Endothelial cell of umbilical vein (primary cell): ENCODE results near the gene TET1. TPM values are rescaled to one million over a fixed set of nuclear protein-coding genes. Genes with fewer than 3 reads are reported as not detected.

Experiments
- BruUV-seq: library from RNA; stranded (reverse); fragments of 400-500 nt; replicated peaks from 2 replicates; lab custom pipeline; 2021; lab: Mats Ljungman, UMichigan
- CTCF ChIA-PET: fragments of 300-600, 350-600 bp; sonication (Branson Sonifier 250); formaldehyde crosslinking; loops from one replicate; lab custom pipeline; 2021; ENCODE audit warnings: antibody characterized with exemption, inconsistent platforms; lab: Charles Lee
- POLR2A ChIA-PET: fragments of 300-600, 350-600 bp; sonication (Branson Sonifier 250); formaldehyde crosslinking; loops from one replicate; lab custom pipeline; 2021; ENCODE audit warnings: antibody characterized with exemption, inconsistent platforms; lab: Charles Lee
- DNase-seq: peaks from one replicate; pipeline ENCODE4 v3.0.0-alpha.2; 2011; ENCODE audit warnings: low read depth, low spot score
- FAIRE-seq: peaks from 2 replicates; lab custom pipeline; 2011; peaks lifted over from hg19 to GRCh38; lab: Jason Lieb, UNC
- H2AFZ ChIP-seq: 2 replicates; pipeline ENCODE4 v1.6.0; 2012; ENCODE audit warnings: low read depth, low read length, control low read depth, inconsistent platforms
- H3K27ac ChIP-seq: 2 replicates; pipeline ENCODE4 v1.5.1; 2011; ENCODE audit warnings: low read depth, mild to moderate bottlenecking, control low read depth, low read length, moderate library complexity; ENCODE audit not compliant: insufficient read depth
- H3K27me3 ChIP-seq, 2 experiments: 2 replicates each; pipeline versions ENCODE4 v1.6.0 to v1.6.1; 2011; ENCODE audit warnings: low read length in 2 of 2, mixed read lengths in 1 of 2; ENCODE audit not compliant: control insufficient read depth in 2 of 2, insufficient read depth in 2 of 2
- H3K36me3 ChIP-seq, 2 experiments: 2 replicates in 1 of 2; 3 replicates in 1 of 2; pipeline ENCODE4 v1.5.1; 2011; ENCODE audit warnings: low read length in 2 of 2, mild to moderate bottlenecking in 1 of 2, moderate library complexity in 1 of 2; ENCODE audit not compliant: control insufficient read depth in 2 of 2, insufficient read depth in 2 of 2; ENCODE audit errors: extremely low read depth in 1 of 2
- H3K4me1 ChIP-seq: 3 replicates; pipeline ENCODE4 v1.5.1; 2011; ENCODE audit warnings: mild to moderate bottlenecking, low read length; ENCODE audit not compliant: control insufficient read depth, insufficient read depth; ENCODE audit errors: extremely low read depth
- H3K4me2 ChIP-seq: 2 replicates; pipeline ENCODE4 v1.6.1; 2011; ENCODE audit warnings: low read length, control low read depth, mixed read lengths; ENCODE audit not compliant: insufficient read depth
- H3K4me3 ChIP-seq, 3 experiments: fragments of 200-600 bp in 1 of 3; sonication (generic), shearing (Covaris generic) in 1 of 3; replicated peaks in 1 of 3; 2 replicates each; pipeline ENCODE4 v1.5.1; 2011 to 2016; ENCODE audit warnings: control low read depth in 3 of 3, low read length in 3 of 3, mild to moderate bottlenecking in 2 of 3, inconsistent platforms in 1 of 3, low read depth in 1 of 3, moderate library complexity in 1 of 3; ENCODE audit not compliant: insufficient read depth in 1 of 3
- H3K79me2 ChIP-seq: 2 replicates; pipeline ENCODE4 v1.6.0; 2012; ENCODE audit warnings: low read length, inconsistent platforms; ENCODE audit not compliant: control insufficient read depth, insufficient read depth
- H3K9ac ChIP-seq: replicated peaks from 2 replicates; pipeline ENCODE3; 2011; ENCODE audit warnings: low read length, control low read depth; ENCODE audit not compliant: insufficient read depth; ENCODE audit errors: extremely low read depth
- H3K9me1 ChIP-seq: replicated peaks from 3 replicates; pipeline ENCODE4 v1.6.0; 2011; ENCODE audit warnings: mild to moderate bottlenecking, low read length; ENCODE audit not compliant: control insufficient read depth, insufficient read depth; ENCODE audit errors: extremely low read depth
- H3K9me3 ChIP-seq: replicated peaks from 2 replicates; pipeline ENCODE4 v1.5.1; 2012; ENCODE audit warnings: low read length, inconsistent platforms; ENCODE audit not compliant: control insufficient read depth, insufficient read depth
- H4K20me1 ChIP-seq: replicated peaks from 2 replicates; pipeline ENCODE3; 2011; ENCODE audit warnings: mild to moderate bottlenecking, low read length; ENCODE audit not compliant: control insufficient read depth, insufficient read depth; ENCODE audit errors: extremely low read depth
- CTCF ChIP-seq, 2 donors: IDR thresholded peaks; 1 replicate in 1 of 2; 2 replicates in 1 of 2; pipeline ENCODE4 v1.5.1; 2011; ENCODE audit warnings: low read length in 2 of 2, mild to moderate bottlenecking in 2 of 2, moderate library complexity in 2 of 2, control low read depth in 1 of 2, inconsistent platforms in 1 of 2, low read depth in 1 of 2; ENCODE audit not compliant: insufficient read depth in 1 of 2; ENCODE audit errors: extremely low read depth in 1 of 2
- EZH2 ChIP-seq: IDR thresholded peaks from 2 replicates; pipeline ENCODE4 v1.6.1; 2012; ENCODE audit warnings: borderline replicate concordance, low read depth, mild to moderate bottlenecking, moderate library complexity, low read length, inconsistent platforms; ENCODE audit not compliant: severe bottlenecking
- FOS ChIP-seq: IDR thresholded peaks from 2 replicates; pipeline ENCODE4 v1.6.1; 2011; ENCODE audit warnings: mild to moderate bottlenecking, low read length, moderate library complexity, borderline replicate concordance; ENCODE audit not compliant: insufficient read depth
- GATA2 ChIP-seq: IDR thresholded peaks from 2 replicates; pipeline ENCODE4 v1.7.0; 2011; ENCODE audit warnings: low read depth, mild to moderate bottlenecking, moderate library complexity, mixed read lengths, low read length; ENCODE audit not compliant: insufficient read length, insufficient read depth
- JUN ChIP-seq: IDR thresholded peaks from 2 replicates; pipeline ENCODE4 v1.6.1; 2011; ENCODE audit warnings: borderline replicate concordance, low read depth; ENCODE audit not compliant: insufficient read length, insufficient read depth
- MAX ChIP-seq: IDR thresholded peaks from 2 replicates; pipeline ENCODE4 v1.6.1; 2011; ENCODE audit not compliant: insufficient read depth, insufficient read length
- MYC ChIP-seq: IDR thresholded peaks from one replicate; pipeline ENCODE4 v1.6.1; 2011; ENCODE audit warnings: mild to moderate bottlenecking, low read depth, low read length
- POLR2A ChIP-seq: IDR thresholded peaks from 2 replicates; pipeline ENCODE4 v1.6.1; 2012; ENCODE audit warnings: low read depth, mild to moderate bottlenecking, control low read depth, low read length
- POLR2AphosphoS5 ChIP-seq: IDR thresholded peaks from 2 replicates; pipeline ENCODE4 v1.6.1; 2012; ENCODE audit warnings: low read depth, mild to moderate bottlenecking, control low read depth, low read length, moderate library complexity; ENCODE audit not compliant: insufficient read depth
- dilution Hi-C: fragments of 300-500 bp; cut with MboI; formaldehyde crosslinking; loops from one replicate; pipeline ENCODE4 v1.15.0; 2019; ENCODE audit warnings: low sequenced_read_pairs; ENCODE audit not compliant: extremely low pct_ligation_motif_present
- intact Hi-C: fragments of 100-400 bp; cut with micrococcal nuclease; formaldehyde crosslinking; loops from one replicate; pipeline ENCODE4 v1.10.0; 2022
- polyA plus RNA-seq, 4 experiments: library from polyadenylated mRNA; depleted of rRNA in 3 of 4; stranded (reverse) in 3 of 4; unstranded in 1 of 4; fragments of >200 nt; gene quantifications; 2 replicates each; pipeline versions ENCODE4 v1.2.1 to v1.2.3, GENCODE V29; 2011 to 2012; ENCODE audit warnings: missing spikeins in 1 of 4
- total RNA-seq: library from RNA; stranded (reverse); gene quantifications from 2 replicates; pipeline ENCODE4 v1.2.3, GENCODE V29; 2021

Gene TET1
- total and polyA plus RNA-seq, 2 donors (not counting 3 experiments of a cell fraction or from before 2014, with no cell fraction given): 0.23 to 1.5 TPM

GRCh38 chr10:68725016-68725415 lies 164.9 kb downstream of the TET1 start:
- TF ChIP-seq JUN: no peak
- no peak for TF ChIP-seq EZH2
- TF ChIP-seq CTCF (IDR thresholded peaks at IDR 0.05; ENCODE audit: extremely low read depth in 1 of 2, insufficient read depth in 1 of 2, low read depth in 1 of 2, low read length in 2 of 2): no peak
- TF ChIP-seq MAX: no peak
- no peak for TF ChIP-seq POLR2AphosphoS5
- TF ChIP-seq MYC: no peak
- TF ChIP-seq POLR2A: no peak
- no peak for TF ChIP-seq GATA2
- no peak for TF ChIP-seq FOS
- Histone ChIP-seq H3K9me1 (no peaks in the 10 kb centered on the region), H3K4me1 (peaks cover 10% of the 10 kb centered on the region), H4K20me1 (no peaks in the 10 kb centered on the region), H3K27me3 (no peaks in the 10 kb centered on the region), H3K79me2 (peaks cover 61% of the 10 kb centered on the region), H3K9me3 (no peaks in the 10 kb centered on the region), H3K4me2 (no peak overlapping the region), H3K9ac (no peak overlapping the region), H3K27ac (no peak overlapping the region), H3K4me3 (no peak overlapping the region), H2AFZ (no peak overlapping the region), H3K36me3 (peaks cover 6 to 13% of the 10 kb centered on the region in 2 experiments)
- BruUV-seq: no TSS peak
- ChIA-PET POLR2A (no interaction called here), CTCF (interaction anchor here (1.6 kb wide), 1 partner anchor 174 kb away, joined by 5 read pairs; no protein-coding TSS in a partner anchor)
- no peak for DNase-seq
- dilution Hi-C loops: no loop called here
- intact Hi-C loops: loop anchor here (10.0 kb wide), 1 partner anchor 320 kb away; the partner anchor contains the start of gene RUFY2
- FAIRE-seq: no peak
